Measurements from ENCODE around the gene ABCG1.

GRCh38 chr21:42235593-42235992 lies 16.7 kb downstream of the ABCG1 start:
- TF ChIP-seq, protein P1, sequence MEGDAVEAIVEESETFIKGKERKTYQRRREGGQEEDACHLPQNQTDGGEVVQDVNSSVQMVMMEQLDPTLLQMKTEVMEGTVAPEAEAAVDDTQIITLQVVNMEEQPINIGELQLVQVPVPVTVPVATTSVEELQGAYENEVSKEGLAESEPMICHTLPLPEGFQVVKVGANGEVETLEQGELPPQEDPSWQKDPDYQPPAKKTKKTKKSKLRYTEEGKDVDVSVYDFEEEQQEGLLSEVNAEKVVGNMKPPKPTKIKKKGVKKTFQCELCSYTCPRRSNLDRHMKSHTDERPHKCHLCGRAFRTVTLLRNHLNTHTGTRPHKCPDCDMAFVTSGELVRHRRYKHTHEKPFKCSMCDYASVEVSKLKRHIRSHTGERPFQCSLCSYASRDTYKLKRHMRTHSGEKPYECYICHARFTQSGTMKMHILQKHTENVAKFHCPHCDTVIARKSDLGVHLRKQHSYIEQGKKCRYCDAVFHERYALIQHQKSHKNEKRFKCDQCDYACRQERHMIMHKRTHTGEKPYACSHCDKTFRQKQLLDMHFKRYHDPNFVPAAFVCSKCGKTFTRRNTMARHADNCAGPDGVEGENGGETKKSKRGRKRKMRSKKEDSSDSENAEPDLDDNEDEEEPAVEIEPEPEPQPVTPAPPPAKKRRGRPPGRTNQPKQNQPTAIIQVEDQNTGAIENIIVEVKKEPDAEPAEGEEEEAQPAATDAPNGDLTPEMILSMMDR (IDR thresholded peaks at IDR 0.05), result no peak
- TF ChIP-seq POLR2AphosphoS5 (IDR thresholded peaks at IDR 0.05), result no peak
- TF ChIP-seq POLR2A (IDR thresholded peaks at IDR 0.05; ENCODE audit: low read depth), result no peak
- TF ChIP-seq EP300 (IDR thresholded peaks at IDR 0.05), result no peak

Measured in esophagus muscularis mucosa (tissue), 4 donors.